ENCODE results near the gene MYL6.
A peak's percentile ranks its signal among the peaks of the same experiment; 100 is the strongest.

Gene MYL6

GRCh38 chr12:56157201-56158028 is 744 bp upstream of the MYL6 start:
- DNase-seq: peak; percentile 57

GRCh38 chr12:56158926-56159461 is 835 bp downstream of the MYL6 start:
- no peak for DNase-seq

- DNase-seq: no peak
These were observed 1.5 kb downstream of the MYL6 start for GRCh38 chr12:56159482-56160192.

- peak; percentile 49 for DNase-seq
These were observed 2.1 kb downstream of the MYL6 start for GRCh38 chr12:56160193-56160763.

- DNase-seq: no peak
These were observed 2.9 kb downstream of the MYL6 start for GRCh38 chr12:56160894-56161689.

GRCh38 chr12:56161690-56162351 is 3.7 kb downstream of the MYL6 start:
- DNase-seq: no peak

GRCh38 chr12:56162468-56163290 is 4.5 kb downstream of the MYL6 start:
- no peak for DNase-seq

- DNase-seq: no peak
These were observed 5.6 kb downstream of the MYL6 start for GRCh38 chr12:56163533-56164344.

- DNase-seq: no peak
These were observed 6.2 kb downstream of the MYL6 start for GRCh38 chr12:56164345-56164729.

- no peak for DNase-seq
These were observed 7.2 kb downstream of the MYL6 start for GRCh38 chr12:56165369-56165768.

- DNase-seq: no peak
These were observed 11.1 kb downstream of the MYL6 start for GRCh38 chr12:56169229-56169759.

GRCh38 chr12:56172839-56173238 is 14.7 kb downstream of the MYL6 start:
- DNase-seq: no peak

GRCh38 chr12:56178347-56178746 is 20.2 kb downstream of the MYL6 start:
- no peak for DNase-seq

- DNase-seq: no peak
These were observed 28.8 kb downstream of the MYL6 start for GRCh38 chr12:56186957-56187356.

- no peak for DNase-seq
These were observed 30.1 kb downstream of the MYL6 start for GRCh38 chr12:56188131-56188777.

GRCh38 chr12:56188778-56189098 is 30.6 kb downstream of the MYL6 start:
- DNase-seq: no peak

GRCh38 chr12:56189099-56189917 is 31.1 kb downstream of the MYL6 start, which contains the start of gene SMARCC2:
Gene SMARCC2, minus strand, starts transcription at chr12:56189483. Its CDS starts 22 bp downstream, at chr12:56189461.
- DNase-seq: peak; percentile 79

- peak; percentile 59 for DNase-seq
These were observed 31.9 kb downstream of the MYL6 start for GRCh38 chr12:56189918-56190694.
